Panc1 (cell line): ENCODE results near the gene NPHP4.

Experiments
- POLR2AphosphoS5 ChIP-seq: IDR thresholded peaks from 2 replicates; pipeline ENCODE4 v1.6.1; 2012; ENCODE audit warnings: mild to moderate bottlenecking, low read depth, low read length, moderate library complexity
- SIN3A ChIP-seq: IDR thresholded peaks from 2 replicates; pipeline ENCODE4 v1.6.1; 2012; ENCODE audit warnings: low read depth, mild to moderate bottlenecking, low read length, moderate library complexity, borderline replicate concordance; ENCODE audit not compliant: insufficient read depth
- TF ChIP-seq, protein P1 (sequence below): fragments of 450-650 bp; IDR thresholded peaks from 2 replicates; pipeline ENCODE4 v1.5.1; 2017; ENCODE audit warnings: mild to moderate bottlenecking

DNA sequence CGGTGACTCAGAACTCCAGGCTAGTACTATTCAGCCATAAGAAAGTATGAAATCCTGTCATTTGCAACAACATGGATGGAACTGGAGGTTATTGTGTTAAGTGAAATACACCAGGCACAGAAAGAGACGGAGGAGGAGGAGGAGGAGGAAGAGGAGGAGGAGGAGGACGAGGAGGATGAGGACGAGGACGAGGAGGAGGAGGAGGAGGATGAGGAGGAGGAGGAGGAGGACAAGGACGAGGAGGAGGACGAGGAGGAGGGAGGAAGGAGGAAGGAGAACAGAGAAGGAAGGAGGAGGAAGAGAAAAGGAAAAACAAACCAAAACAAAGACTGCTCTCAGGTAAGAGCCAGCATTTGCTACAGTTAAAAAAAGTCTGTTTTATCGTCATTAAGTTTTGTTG is 178.7 kb downstream of the NPHP4 start:
- TF ChIP-seq, protein P1, sequence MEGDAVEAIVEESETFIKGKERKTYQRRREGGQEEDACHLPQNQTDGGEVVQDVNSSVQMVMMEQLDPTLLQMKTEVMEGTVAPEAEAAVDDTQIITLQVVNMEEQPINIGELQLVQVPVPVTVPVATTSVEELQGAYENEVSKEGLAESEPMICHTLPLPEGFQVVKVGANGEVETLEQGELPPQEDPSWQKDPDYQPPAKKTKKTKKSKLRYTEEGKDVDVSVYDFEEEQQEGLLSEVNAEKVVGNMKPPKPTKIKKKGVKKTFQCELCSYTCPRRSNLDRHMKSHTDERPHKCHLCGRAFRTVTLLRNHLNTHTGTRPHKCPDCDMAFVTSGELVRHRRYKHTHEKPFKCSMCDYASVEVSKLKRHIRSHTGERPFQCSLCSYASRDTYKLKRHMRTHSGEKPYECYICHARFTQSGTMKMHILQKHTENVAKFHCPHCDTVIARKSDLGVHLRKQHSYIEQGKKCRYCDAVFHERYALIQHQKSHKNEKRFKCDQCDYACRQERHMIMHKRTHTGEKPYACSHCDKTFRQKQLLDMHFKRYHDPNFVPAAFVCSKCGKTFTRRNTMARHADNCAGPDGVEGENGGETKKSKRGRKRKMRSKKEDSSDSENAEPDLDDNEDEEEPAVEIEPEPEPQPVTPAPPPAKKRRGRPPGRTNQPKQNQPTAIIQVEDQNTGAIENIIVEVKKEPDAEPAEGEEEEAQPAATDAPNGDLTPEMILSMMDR, result no peak
- TF ChIP-seq SIN3A (no peak), POLR2AphosphoS5 (no peak)
